Activated CD4-positive, alpha-beta T cell treated with anti-CD3 and anti-CD28 coated beads, Interleukin-2, amount 50 U/mL, for 4 hours (primary cell): ENCODE measurements around the gene ZEB2.
A peak's percentile ranks its signal among the peaks of the same experiment; 100 is the strongest.

Source experiments
- DNase-seq, 2 experiments: peaks; one replicate each; pipeline ENCODE4 v3.0.0-alpha.2; 2020

Gene ZEB2

GRCh38 chr2:144526831-144527230, 6.9 kb upstream of the ZEB2 start:
- DNase-seq, result no peak

DNA sequence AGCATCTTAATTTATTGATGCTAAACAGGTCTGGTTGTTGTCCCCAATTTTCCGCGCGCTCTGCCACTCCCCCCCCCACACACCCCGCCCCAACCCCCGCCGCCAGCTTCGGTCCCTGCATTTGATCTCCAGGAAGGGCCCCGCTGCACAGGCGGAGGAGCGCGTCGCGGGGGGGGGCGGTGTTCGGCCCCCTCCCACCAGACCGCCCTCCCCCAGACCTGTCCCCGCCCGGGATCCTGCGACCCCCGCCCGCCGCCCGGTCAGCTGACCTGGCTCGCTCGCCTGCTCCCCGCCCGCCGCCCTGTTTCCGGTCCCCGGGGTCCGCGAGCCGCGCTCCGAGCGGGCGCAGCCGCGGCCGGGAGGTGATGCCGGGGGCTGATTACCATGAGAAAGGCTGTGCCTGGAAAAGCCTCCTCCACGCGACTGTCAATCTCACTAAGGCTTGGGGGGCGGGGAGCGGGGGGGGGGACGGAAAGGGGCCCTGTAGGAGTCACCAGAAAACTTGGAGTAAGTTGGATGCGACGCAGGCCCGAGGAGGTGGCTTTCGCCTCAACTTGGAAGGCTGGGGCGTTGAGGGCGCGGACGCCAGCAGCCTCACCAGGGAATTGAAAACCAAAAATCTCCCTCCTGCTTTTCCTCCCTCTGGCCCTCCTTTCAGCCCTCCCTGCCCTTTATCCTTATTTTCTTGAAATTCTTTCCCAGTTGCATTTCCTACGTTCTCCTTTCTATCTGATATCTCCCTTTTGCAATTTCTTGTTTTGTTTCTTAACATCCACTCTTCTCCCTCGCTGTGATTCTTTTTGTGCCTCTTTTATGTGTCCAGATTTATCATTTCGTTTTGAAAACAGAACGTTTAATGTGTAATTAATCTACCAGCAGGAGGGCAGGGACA, 4.4 kb upstream of the ZEB2 start:
- DNase-seq, result no peak

DNA sequence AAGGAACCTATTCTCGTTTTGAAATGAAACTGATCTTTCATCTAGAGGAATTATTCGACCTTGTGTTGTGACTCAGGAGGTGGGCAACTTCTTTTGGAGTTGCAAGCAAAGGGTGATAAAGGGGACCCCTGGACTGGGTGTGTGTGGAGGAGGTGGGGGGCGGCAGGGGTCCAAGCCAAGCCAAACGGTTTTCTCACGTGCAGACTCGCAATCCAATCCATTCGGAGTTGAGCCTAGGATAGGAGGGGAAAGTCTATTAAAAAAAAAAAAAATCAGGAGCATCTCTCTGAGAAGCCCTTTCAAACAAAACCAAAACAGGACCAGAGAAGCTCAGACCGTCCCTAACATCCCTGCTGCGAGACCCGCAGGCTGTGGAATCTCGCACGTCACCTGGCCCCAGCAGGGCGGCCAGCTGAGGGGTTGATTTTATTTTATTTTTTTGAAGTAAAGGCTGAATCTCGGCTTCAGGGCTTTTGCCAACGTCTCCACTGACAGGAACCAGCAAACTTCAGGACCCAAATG, 3.7 kb upstream of the ZEB2 start:
- DNase-seq, result no peak

DNA sequence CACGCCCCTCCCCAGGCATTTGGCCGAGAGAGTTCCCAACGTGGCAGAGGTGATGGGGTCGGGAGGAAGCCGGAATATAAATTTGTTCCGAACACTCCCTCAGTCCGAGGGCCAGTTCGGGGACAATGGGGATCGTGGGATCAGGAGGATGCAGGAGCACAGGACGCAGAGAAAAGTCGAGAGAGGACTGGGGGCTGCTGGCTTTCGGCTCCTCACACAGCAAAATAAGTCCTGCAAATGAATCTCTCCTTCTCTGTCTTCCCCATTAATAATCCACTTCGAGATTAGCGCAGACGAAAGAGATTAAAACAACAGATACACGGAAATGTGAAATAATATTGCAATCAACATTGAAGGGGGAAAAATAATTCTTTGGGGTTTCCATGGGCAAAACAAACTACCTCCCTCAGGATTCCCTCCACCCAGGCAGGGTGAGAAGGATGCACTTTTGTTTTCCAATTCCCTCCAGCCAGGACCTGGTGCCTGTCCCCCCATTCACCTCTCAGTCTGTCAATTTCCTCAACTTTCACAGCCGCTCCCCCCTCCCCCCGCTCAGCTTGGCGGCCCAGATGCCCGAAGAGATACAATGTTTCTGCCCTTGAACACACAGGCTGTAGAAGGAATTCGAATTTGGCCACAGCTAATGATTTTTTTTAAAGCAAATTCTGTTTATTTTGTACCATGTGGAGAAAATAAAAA, 3.1 kb upstream of the ZEB2 start:
- DNase-seq, result no peak

DNA sequence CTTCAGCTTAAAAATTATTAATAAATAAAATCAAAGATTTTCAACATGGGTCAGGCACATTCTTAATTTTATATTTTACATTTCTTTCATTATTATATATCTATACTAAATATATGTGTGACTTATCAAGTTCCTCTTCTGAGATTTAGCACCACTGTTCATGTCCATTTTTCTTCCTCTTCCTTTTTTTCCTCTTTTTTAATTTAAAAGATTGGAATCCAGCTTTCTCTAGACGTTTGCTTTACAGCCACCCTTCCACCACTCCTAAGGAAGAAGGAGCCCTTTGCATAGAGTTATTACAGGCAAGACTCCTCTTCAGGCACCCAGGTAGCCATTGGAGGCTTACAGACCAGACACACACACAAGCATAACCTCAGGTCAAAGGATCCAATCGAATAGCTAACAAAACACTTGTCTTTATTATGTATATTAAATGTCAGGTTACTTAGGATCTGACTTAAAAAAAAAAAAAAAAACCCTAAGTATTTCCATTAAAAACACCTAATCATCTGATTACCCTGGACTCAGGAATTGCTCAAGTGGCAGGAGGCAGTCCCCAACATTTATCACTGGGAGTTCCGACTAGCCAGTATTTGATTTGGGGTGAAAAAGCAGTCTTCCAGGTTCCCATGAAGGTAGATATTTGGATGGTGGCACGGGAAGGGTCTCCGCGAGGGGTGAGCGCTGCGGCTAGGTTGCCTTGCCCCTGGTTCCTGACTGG, 2.4 kb upstream of the ZEB2 start:
- DNase-seq, result no peak

DNA sequence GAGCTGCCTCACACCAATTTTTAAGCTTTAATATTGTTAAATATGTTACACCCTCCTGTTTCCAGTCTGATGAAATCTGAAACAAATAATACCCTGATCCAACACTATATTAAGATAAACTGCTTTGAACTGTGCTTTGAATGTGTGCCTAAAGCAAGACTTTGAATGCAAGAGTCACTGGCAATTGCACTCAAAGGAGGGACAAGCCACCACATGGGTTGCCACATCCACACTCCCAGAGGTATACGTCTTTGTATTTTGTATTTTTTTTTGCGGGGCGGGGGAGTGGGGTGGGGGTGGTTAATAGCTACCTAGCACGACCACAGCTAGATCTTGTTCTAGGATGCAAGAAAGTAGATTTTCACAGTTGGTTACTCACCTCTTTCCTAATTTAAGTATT, 1.8 kb upstream of the ZEB2 start:
- DNase-seq, result no peak

DNA sequence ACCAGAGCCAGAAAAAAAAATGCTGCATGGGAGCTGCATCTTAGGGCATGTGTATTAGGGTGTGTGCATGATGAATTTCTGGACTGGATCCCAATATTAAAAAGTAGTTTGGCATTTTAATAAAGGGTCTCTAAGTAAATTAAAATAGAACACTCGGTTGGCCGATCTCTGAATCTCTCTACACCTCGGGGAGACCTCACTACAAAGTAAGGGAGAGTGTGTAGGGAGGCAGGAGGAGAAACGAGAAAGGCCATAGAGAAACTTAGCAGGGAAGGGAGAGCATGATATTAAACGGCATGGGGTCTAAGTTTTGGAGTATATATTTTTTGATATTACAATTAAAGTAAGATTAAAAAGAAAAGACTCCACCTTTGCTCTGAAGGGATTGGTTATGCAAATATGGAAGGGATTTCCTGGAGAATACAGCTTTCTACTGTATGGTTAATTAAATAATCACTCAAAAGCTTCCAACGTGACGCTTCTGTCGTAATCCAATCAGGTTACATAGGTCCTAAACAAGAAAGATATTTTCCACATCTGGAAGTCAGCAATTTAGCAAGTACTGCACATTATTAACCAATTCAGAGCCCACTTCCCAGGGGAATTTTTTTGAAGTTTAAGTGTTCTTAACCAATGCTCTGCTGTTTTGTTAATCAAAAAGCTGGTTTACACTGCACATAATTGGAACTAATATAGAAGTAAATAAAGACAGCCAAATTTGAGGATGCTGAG, 1.0 kb upstream of the ZEB2 start:
- no peak for DNase-seq

GRCh38 chr2:144519597-144519933, 354 bp downstream of the ZEB2 start:
- no peak for DNase-seq

DNA sequence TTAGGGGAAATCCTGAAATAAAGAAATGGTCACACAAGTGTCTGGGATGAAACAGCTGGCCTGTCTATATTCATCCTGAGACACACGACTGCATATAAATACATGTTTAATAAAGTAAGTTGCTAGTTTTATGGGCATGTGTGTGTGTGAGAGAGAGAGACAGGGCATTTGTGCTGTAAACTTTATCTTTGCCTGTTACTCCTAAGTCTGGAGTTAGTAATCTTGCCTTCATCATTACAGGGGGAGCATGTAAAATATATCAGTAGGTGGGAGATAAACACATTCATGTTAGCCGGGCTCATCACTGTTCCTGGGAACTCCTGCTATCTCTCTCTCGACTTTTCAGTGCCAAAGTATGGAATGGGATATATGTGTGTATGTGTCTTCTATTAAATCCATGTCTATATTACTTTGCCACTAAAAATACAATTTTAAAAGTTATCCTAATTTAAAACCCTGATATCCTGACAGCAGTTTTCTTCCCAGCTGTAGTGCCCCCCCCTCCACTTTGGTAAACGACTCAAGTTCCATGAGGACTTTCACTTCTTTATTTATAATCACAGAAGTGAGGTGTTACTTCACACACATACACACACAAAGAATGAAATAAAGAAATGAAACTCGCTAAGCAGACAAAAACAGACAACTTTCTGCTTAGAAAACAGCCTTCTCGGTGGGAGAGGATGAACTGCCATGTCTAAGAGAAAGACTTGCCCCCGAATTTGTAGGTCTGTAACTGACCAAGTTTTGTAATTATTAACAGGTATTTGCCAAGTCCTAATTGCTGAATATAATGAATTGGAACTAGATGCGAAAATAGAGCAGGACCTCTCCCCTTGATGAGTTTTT, 947 bp downstream of the ZEB2 start:
- no peak for DNase-seq

DNA sequence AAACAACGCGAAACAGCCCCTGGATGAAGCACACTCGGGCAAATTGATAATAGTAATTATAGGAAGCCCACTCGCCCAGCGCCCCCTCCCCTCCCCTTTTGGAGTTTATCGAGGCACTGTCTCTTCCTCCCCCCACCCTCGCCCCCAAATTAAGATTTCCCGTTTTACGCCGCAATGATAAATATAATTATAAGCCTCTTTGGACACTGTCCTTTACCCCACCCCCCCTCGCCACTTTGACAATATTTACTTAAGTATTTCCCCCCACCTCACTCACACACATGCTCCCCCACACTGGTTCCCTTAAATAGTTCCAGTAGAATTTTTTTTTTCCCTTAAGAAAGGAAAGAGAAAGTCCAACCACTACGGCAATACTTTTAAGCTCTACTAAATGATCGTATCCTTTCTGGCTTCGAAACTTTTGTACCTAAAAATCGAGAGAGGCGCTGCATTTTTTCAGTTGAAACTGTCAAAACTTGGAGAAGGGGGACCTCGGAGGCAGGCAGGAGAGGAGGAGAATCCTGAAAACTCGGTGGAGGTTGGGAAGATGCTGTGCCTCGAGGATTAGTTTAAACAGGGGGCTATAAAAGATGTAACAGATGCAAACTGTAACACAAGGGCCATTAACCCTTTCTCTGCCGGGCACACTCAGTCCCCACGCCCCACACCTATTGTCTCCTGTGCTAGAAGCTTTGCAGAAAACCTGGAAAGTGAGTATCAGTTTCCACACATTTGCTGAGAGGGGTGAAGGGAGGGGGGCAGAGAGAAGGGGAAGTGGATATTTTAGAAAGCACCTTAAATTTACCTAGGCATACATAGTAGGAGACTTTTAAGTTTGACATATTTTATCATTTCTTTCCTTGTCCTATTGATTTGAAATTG, 1.8 kb downstream of the ZEB2 start:
- no peak for DNase-seq

- DNase-seq, result peak; percentile 30 to 35
Observed at GRCh38 chr2:144516981-144517865, 2.7 kb downstream of the ZEB2 start.

DNA sequence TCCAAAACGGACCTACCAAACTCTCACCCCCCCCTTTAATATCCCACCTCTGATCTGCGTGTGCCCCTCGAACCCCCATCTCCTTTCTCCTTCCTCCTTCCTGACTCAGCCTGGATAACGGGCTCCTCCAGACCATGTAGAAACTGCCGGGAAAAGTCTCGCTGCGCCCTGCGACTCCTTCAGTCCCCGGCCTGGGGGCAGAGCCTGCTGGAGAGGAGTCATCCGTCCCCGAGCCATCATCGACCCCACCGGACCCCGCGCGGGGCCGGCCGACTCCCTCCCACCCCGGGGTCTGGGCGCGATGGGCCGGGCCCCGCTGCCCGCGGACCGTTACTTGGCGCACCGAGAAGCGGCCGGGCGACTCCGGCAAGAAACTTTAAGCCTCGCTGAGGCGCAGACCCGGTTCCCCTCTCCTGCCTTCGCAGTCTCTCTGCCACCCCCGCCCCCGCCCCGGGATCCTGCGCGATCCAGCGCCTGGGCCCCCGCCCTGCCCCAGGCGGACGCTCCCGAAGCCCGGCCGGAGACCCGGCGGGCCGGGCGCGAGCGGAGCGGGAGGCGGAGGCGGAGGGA, 3.4 kb downstream of the ZEB2 start:
- no peak for DNase-seq

- peak in 1 of 2 experiments; percentile 8 for DNase-seq
Observed at GRCh38 chr2:144515696-144516410, 4.1 kb downstream of the ZEB2 start.

DNA sequence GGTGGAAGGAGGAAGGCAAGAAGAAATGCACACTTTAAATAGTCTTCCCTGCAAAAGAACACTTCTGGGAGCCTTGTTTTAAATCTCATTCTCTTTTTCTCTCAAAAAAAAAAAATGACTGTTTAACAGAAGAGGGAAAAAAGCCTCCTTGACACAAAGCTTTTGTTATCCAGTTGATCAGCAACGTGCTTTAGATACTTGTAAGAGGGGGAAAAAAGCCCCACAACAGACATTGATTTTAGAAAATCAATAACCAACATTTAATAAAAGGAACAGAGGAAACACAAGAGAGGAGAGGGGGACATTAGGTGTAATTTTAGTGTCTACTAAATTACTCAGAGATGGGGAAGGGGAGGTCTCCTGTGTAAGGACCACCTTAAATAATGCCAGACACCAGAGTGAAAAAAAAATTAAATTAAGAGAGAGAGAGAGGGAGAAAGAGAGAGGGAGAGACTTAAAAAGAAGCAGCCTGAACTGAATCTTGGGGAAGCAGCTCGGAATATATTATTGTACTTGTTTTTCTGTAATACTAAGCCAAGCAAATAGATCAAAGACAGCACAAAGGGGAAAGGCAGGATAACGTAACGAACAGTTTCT, 4.7 kb downstream of the ZEB2 start:
- DNase-seq, result no peak

DNA sequence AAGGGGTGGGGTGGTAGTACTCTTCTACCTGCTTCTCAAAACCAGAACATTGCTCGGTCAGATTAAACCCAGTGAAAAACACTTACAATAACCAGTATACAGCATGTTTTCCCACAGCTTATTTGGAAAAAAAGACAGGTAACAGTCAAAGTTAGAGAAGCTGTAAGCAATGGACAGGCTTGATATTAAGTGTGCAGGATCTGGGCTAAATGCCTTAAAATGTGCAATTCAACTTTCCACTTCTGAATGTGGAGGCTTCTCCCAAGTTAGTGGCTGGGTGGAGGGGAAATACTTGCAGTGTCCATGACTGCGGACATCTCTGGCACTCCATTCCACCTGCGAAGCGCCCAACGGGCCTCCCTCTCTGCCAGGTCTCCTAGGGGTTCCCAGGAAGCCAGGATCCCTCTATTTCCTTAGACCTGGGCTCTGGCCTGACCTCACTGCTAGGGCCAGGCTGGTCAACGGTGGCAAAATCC, 5.3 kb downstream of the ZEB2 start:
- DNase-seq, result no peak

GRCh38 chr2:144513388-144514101, 6.4 kb downstream of the ZEB2 start:
- DNase-seq, result no peak

- no peak for DNase-seq
Observed at GRCh38 chr2:144512891-144513351, 7.0 kb downstream of the ZEB2 start.
